Suprapubic skin (tissue), 4 donors: ENCODE measurements around the gene VIPAS39. TPM values are rescaled to one million over a fixed set of nuclear protein-coding genes. Genes with fewer than 3 reads are reported as not detected.

ENCODE experiments used
- DNase-seq, 2 donors: peaks; one replicate each; pipeline ENCODE4 v3.0.0-alpha.2; 2019; ENCODE audit warnings: low spot score in 2 of 2
- H3K27ac ChIP-seq: fragments of 200-600 bp; sonication (generic); one replicate; pipeline ENCODE4 v1.5.1; 2019
- H3K27me3 ChIP-seq: fragments of 200-600 bp; sonication (generic); one replicate; pipeline ENCODE4 v1.5.1; 2019
- H3K36me3 ChIP-seq: fragments of 200-600 bp; sonication (generic); one replicate; pipeline ENCODE4 v1.5.1; 2019
- H3K4me1 ChIP-seq: fragments of 200-600 bp; sonication (generic); one replicate; pipeline ENCODE4 v1.5.1; 2019
- H3K4me3 ChIP-seq: fragments of 200-600 bp; sonication (generic); one replicate; pipeline ENCODE4 v1.5.1; 2019; ENCODE audit warnings: mild to moderate bottlenecking
- H3K9me3 ChIP-seq: fragments of 200-600 bp; sonication (generic); one replicate; pipeline ENCODE4 v1.5.1; 2019
- EP300 ChIP-seq: sonication (generic); formaldehyde crosslinking; IDR thresholded peaks from one replicate; pipeline ENCODE4 v1.6.1; 2017; ENCODE audit warnings: antibody characterized with exemption
- POLR2A ChIP-seq, 2 donors: fragments of 450-650 bp; IDR thresholded peaks; one replicate each; pipeline ENCODE4 v1.6.1; 2017; ENCODE audit warnings: antibody characterized with exemption in 2 of 2, mild to moderate bottlenecking in 2 of 2, moderate library complexity in 2 of 2
- POLR2AphosphoS5 ChIP-seq, 3 donors: sonication (generic); formaldehyde crosslinking; IDR thresholded peaks; one replicate each; pipeline ENCODE4 v1.6.1; 2017; ENCODE audit warnings: antibody characterized with exemption in 3 of 3
- WGBS: methylation state at CpG from one replicate; pipeline ENCODE4 v1.1.5; 2018; 5-methylcytosine and 5-hydroxymethylcytosine counted together
- total RNA-seq, 4 donors: library from RNA; depleted of rRNA; stranded (reverse); fragments of >200 nt; gene quantifications; one replicate each; pipeline ENCODE4 v1.1.0, GENCODE V29; 2016
- TF ChIP-seq, protein P1 (sequence below), 2 donors: fragments of 200-600 bp in 1 of 2; fragments of 450-650 bp in 1 of 2; sonication (generic) in 1 of 2; IDR thresholded peaks; one replicate each; pipeline ENCODE4 v1.5.1; 2016 to 2019; ENCODE audit warnings: antibody characterized with exemption in 2 of 2, mild to moderate bottlenecking in 1 of 2, moderate library complexity in 1 of 2

VIPAS39 gene
- total RNA-seq, 4 donors from 2014 or later = 11.7 to 21.6 (median 16.9) TPM

DNA sequence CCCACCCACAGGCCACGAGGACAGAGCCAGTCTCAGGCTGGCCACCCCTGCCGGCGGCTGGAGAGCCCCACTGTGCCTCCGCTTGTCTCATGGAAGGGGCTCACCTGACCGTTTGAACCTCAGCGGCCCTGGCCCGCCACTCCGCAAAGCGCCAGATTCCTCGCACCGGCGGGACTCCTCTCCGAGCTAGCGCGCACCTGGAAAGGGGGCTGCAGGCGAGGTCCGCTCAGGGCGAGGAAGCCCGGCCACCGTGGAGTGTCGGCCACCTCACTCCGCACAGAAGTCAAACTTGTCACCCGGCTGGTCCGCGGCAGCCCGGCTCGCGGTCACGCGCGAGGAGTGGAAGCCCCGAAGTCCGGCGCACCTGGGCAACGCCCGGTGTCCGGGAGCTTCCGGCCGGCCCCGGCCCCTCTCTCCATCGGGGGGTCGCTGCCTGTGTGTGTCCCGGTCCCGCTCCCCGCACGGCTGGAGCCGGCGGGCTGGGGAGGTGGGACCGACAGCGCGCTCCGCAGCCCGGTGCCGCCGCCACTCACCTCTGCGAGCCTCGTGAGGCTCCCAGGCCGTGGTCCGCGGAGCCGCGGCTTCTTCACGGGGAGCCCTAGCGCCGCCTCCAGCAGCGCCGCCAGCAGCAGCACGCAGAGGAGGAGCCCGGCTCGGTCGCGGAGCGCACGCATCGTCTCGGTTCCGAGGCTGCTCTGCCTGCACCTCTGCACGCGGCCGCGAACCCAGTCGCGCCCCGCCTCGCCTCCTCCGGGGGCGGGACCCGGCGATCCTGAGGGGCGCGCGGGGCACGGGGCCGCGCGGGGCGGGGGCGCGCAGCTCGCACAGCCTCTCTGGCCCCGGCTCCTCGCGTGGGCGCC is 40.9 kb upstream of the VIPAS39 start, which contains the start of gene ISM2:
Gene ISM2 (minus strand): TSS at position 697 of the 860 bp plus-strand sequence. CDS start 23 bp downstream, at position 674.
- peaks cover 26% of the 10 kb centered on the region for H3K27me3 ChIP-seq
- no peak within 1 kb of the TSS for H3K27ac ChIP-seq
- 5% methylated on average over 33 of the region's 104 CpGs for WGBS
- no peaks in the 10 kb centered on the region for H3K9me3 ChIP-seq
- H3K36me3 ChIP-seq = no peaks in the 10 kb centered on the region
- no peak for DNase-seq
- peaks cover 16% of the 10 kb centered on the region for H3K4me1 ChIP-seq
- H3K4me3 ChIP-seq = peak within 1 kb of the TSS; percentile 74
- no peak for TF ChIP-seq POLR2AphosphoS5 (IDR thresholded peaks at IDR 0.05)
- TF ChIP-seq POLR2A (IDR thresholded peaks at IDR 0.05) = no peak
- TF ChIP-seq, protein P1, sequence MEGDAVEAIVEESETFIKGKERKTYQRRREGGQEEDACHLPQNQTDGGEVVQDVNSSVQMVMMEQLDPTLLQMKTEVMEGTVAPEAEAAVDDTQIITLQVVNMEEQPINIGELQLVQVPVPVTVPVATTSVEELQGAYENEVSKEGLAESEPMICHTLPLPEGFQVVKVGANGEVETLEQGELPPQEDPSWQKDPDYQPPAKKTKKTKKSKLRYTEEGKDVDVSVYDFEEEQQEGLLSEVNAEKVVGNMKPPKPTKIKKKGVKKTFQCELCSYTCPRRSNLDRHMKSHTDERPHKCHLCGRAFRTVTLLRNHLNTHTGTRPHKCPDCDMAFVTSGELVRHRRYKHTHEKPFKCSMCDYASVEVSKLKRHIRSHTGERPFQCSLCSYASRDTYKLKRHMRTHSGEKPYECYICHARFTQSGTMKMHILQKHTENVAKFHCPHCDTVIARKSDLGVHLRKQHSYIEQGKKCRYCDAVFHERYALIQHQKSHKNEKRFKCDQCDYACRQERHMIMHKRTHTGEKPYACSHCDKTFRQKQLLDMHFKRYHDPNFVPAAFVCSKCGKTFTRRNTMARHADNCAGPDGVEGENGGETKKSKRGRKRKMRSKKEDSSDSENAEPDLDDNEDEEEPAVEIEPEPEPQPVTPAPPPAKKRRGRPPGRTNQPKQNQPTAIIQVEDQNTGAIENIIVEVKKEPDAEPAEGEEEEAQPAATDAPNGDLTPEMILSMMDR (IDR thresholded peaks at IDR 0.05) = no peak
- no peak for TF ChIP-seq EP300

DNA sequence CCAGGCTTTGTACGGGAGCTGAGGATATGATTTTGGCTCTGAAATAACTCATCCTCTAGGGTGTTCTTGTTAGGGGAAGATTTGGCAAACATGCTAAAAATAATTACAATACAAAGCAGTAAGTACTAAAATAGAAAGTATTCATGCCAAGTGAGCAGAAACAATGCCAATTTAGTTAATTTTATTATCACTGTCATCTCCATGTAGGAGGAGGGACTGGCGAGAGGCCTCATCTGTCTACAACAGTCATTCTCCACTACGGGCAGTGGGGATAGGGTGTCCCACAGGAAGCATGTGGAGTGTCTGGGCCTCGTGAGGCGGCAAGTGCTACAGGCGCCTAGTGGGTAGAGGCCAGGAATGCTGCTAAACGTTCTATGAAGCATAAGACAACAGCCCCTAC is 37.9 kb upstream of the VIPAS39 start:
- Histone ChIP-seq H3K4me1 (peaks cover 16% of the 10 kb centered on the region), H3K27me3 (peaks cover 26% of the 10 kb centered on the region), H3K36me3 (no peaks in the 10 kb centered on the region), H3K27ac (no peak overlapping the region), H3K9me3 (no peaks in the 10 kb centered on the region), H3K4me3 (no peak overlapping the region)
- TF ChIP-seq POLR2AphosphoS5 (IDR thresholded peaks at IDR 0.05) = no peak
- TF ChIP-seq, protein P1 (IDR thresholded peaks at IDR 0.05) = no peak
- 39% methylated on average over 7 of the region's 7 CpGs for WGBS
- peak in 1 of 2 donors; percentile 15 for DNase-seq

DNA sequence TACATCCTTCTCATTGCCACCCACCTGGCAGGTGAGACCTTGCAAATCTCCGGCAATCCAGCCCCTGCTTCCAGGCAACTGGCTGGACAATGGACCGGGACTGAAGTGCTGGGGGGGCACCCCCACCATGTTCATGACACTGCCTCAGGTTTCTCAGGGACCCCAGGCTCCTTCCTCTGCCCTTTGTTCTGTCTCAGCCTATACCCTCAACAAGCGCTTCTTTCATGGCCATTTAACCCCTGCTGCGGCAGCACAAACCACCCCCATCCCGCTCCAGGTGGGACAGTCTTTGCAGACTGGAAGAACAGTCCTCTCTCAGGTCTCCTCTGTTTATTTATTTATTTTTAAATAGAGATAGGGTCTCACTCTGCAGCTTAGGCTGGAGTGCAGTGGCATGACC is 33.7 kb upstream of the VIPAS39 start:
- Histone ChIP-seq H3K27me3 (no peaks in the 10 kb centered on the region), H3K4me3 (no peak overlapping the region), H3K27ac (no peak overlapping the region), H3K36me3 (no peaks in the 10 kb centered on the region), H3K4me1 (no peaks in the 10 kb centered on the region), H3K9me3 (no peaks in the 10 kb centered on the region)
- WGBS = 84% methylated on average over 5 of the region's 5 CpGs
- TF ChIP-seq, protein P1 (IDR thresholded peaks at IDR 0.05) = no peak
- no peak for TF ChIP-seq EP300
- no peak for TF ChIP-seq POLR2A (IDR thresholded peaks at IDR 0.05)
- no peak for DNase-seq

DNA sequence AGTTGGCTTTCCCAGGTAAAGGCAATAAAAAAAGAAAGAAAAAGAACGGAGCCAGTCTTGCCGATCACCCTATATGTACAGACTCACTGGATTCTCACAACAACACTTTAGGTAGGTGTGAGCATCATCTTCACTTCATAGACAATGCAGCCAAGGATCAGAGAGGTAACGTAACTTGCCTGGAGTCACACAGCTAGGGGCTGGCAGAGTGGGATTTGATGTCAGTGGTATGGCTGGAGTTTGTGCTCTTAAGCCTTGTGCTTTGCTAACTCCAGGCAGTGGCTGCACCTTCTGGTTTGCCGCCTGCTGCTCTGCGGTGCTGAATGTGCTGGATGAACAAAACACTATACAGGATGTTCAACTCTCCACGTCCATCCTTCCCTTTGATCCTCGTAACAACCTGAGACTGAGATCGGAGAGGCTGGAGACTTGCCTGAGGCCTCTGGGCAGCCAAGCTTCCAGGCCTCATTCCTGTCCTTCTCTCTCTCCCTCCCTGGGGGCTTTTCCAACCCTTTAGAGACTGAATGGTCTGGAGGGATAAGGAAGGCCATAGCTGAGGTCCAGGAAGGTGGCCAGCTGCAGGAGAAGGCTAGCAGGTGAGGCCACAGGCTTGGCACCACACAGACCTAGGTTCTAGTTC is 33.1 kb upstream of the VIPAS39 start:
- Histone ChIP-seq H3K9me3 (no peaks in the 10 kb centered on the region), H3K4me1 (no peaks in the 10 kb centered on the region), H3K27me3 (no peaks in the 10 kb centered on the region), H3K36me3 (no peaks in the 10 kb centered on the region), H3K4me3 (no peak overlapping the region), H3K27ac (no peak overlapping the region)
- no peak for DNase-seq
- no peak for TF ChIP-seq POLR2A (IDR thresholded peaks at IDR 0.05)
- TF ChIP-seq POLR2AphosphoS5 (IDR thresholded peaks at IDR 0.05) = no peak
- 86% methylated on average over 8 of the region's 8 CpGs for WGBS

DNA sequence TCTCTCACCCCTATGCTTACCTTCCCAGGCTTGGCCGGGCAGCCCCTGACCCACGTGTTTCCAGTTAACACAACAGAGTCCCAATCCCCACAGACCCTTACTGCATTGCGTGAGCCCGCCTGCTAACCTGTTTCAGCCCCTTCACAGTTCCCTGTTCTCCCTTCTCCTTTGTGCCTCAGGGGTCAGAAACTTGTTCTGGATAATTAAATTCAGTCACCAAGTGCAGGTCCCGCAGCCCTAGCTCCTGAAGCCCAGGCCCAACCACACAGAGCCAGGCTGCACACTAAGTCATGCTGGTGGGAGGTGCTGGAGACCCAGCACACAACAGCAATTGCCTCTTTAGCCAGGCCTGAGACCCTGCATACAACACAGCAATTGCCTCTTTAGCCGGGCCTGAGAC is 31.6 kb upstream of the VIPAS39 start:
- 85% methylated on average over 6 of the region's 6 CpGs for WGBS
- TF ChIP-seq, protein P1 (IDR thresholded peaks at IDR 0.05) = no peak
- no peak for TF ChIP-seq POLR2A (IDR thresholded peaks at IDR 0.05)
- no peak for TF ChIP-seq EP300
- no peak for TF ChIP-seq POLR2AphosphoS5 (IDR thresholded peaks at IDR 0.05)
- Histone ChIP-seq H3K36me3 (no peaks in the 10 kb centered on the region), H3K9me3 (no peaks in the 10 kb centered on the region), H3K27me3 (no peaks in the 10 kb centered on the region), H3K27ac (no peak overlapping the region), H3K4me1 (no peaks in the 10 kb centered on the region), H3K4me3 (no peak overlapping the region)
- DNase-seq = no peak
